NOMO-1 treated with dmso at 0.1 percent for 144 hours (cell line): Measurements from ENCODE around the gene NPAS1.
A peak's percentile ranks its signal among the peaks of the same experiment; 100 is the strongest.

Source experiments
- DNase-seq: peaks from one replicate; lab custom pipeline; 2025; ENCODE audit not compliant: unreplicated experiment; lab: John Stamatoyannopoulos, UW

NPAS1 gene

DNA sequence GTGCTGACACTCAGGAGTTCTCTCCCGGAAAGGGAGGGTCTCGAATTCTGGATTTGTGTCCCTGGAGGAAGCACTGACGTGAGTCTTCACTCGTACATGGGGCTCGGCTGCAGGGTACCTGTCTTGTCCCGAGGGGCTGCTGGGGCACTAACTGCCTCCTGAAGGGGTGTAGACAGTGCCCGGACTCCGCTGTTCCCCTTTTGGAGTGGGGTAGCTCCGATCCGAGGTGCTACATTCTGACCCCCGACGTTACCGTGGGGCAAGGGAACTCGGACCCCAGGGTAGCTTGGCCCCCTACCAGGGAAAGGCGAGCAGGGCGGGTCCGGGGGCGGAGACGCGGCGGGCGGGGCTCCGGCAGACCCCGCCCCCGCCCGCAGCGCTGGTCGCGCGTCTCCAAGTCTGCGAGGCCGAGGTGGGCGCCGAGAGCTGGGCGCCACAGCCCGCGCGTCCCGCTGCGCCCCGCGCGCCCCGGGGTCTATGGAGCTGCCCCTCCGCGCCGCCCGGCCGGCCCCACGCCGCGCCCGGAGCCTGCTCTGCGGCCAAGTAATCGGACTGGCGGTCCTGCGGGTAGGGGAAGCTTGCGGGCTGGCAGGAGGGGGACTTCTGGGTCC is at the start of gene NPAS1:
NPAS1 (plus strand) TSS at position 407 of the 611 bp plus-strand sequence. CDS start 1,211 bp downstream, outside the sequence.
- no peak for DNase-seq

GRCh38 chr19:46970815-46971214 is 48.8 kb upstream of the NPAS1 start:
- DNase-seq = no peak

GRCh38 chr19:46972311-46972710 is 47.3 kb upstream of the NPAS1 start:
- DNase-seq = no peak

GRCh38 chr19:46974181-46974580 is 45.5 kb upstream of the NPAS1 start:
- no peak for DNase-seq

DNA sequence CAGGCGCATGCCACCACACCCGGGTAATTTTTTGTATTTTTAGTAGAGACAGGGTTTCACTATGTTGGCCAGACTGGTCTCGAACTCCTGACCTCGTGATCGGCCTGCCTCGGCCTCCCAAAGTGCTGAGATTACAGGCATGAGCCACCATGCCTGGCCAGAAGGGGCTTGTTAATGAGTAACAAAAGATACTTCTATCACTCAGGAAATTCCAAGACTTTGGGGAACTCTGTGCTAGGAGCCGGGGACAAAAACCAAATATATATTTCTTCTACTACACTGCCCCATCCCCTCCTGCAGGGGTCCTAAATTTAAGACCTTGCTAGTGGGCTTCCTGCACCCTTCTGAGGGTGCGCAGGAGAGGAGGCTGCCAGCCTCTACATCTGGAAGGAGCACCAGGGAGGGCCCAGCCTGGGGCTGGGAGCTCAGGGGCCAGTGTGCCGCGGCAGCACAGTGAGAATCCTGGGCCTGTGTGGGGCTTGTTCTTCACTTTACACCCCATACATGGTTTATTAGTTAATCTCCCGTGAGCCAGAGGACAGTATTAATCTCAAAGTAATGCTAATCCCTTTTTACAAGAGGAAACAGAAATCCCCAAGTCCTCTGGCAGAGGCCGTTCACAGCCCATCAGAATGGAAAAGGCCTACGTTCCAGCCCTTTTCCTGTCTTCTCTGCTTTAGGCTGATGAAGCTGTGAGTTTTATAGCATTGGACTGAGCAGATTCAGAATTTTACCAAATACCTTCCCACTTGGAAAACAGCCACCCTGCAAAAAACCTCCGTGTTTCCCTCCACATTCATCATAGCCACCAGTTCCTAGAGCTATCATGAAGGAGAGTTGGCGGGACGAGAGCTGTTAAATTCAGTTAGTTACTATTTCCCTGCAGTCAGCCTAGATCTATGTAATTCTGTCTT is 44.4 kb upstream of the NPAS1 start:
- DNase-seq = no peak

DNA sequence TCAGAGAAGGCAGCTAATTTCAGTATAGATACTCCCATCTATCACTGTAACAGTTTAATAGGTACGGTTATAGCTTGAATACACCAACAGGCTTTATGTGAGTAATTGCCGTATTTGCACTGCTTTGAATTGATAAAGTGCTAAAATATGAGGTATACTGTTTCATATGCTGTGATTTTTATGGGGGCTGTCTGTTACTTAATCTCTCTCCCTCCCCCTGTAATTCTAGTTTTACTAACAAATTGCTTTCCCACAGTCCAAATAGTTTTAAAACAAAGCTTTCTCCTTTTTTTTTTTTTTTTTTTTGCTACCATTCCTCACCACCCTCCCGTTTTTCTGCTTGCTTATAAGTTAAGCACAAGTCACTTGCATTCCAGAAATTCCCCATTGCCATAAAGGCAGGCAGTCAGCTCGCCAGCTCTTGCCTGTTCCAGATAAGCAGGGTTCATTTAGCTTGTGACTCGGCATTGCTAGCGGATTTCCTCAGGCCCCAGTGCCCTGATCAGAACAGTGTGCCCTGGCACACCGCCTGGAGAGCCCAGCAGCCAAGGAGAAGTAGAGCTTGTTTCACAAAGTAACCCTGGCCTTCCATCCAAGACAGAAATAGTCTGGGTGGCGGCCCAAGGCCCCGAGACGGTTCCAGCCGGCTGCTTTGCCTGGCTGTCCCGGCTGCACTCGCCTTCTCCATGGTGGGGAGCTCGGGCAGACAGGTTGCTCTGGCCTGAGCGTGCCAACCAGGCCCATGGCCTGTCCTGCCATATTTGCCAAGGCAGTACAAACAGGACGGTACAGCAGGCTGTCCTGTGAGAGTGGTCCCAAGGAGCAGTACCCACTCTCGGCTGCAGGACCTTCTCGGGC is 43.5 kb upstream of the NPAS1 start:
- no peak for DNase-seq

GRCh38 chr19:46976845-46977320 is 42.8 kb upstream of the NPAS1 start:
- no peak for DNase-seq

DNA sequence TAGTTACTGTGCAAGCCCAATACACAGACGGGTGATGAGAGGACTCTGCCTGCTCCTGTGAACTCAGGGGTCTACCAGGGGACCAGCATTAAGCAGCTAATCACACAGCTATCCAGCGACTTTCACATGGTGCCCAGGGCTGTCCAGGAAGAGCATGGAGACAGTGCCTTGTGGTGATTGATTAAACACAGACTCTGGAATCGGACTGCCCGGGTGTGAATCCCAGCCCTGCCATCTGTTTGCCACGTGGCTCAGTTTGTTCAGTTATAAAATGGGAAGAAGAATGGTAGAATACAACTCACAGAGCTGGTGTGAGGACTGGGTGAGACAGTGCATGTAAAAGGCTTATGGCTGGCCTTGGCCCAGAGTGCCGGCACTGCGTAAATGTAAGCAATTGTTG is 42.1 kb upstream of the NPAS1 start:
- DNase-seq = no peak

- DNase-seq = no peak
These were observed 41.3 kb upstream of the NPAS1 start for GRCh38 chr19:46978171-46978869.

GRCh38 chr19:46979126-46980105 is 40.2 kb upstream of the NPAS1 start:
- no peak for DNase-seq

DNA sequence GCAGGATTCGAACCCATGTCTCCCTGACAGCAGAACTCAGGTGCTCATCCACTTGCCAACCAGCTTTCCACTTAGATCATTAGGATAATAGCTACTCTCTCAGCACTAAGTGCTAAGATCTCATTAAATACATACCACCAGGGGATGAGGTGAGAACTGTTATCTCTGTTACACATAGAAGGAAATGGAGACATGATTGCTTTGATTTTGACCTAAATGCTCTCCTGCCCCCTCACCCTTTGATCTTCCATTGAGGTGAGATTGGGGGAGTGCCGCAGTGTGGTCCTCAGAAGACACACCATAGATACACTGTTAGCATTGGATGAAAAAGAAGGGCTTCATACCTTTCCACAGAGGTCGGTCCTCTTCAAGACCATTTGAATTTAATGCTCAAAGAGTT is 38.9 kb upstream of the NPAS1 start:
- DNase-seq = no peak

- no peak for DNase-seq
These were observed 38.2 kb upstream of the NPAS1 start for GRCh38 chr19:46981286-46981945.

DNA sequence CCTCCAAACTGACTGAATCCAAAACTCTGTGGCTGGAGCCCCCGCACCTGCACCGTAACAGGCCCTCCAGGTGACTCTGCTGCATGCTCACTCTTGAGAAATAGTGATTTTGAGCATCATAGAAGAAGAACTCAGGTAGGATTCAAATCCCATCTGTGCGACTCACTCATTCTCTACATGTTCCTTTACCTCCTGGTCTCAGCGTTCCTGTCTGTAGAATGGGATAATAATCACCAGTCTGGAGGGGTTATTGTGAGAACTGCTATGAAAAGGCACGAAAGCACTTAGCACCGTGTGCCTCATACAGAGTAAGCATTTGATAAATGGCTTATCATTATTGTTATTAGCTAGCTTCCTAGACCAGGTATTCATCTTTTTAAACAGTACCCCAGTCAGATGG is 36.5 kb upstream of the NPAS1 start:
- DNase-seq = no peak

- DNase-seq = peak; percentile 70
These were observed 35.3 kb upstream of the NPAS1 start for GRCh38 chr19:46984077-46985010.

GRCh38 chr19:46985542-46986415 is 33.9 kb upstream of the NPAS1 start:
- no peak for DNase-seq

DNA sequence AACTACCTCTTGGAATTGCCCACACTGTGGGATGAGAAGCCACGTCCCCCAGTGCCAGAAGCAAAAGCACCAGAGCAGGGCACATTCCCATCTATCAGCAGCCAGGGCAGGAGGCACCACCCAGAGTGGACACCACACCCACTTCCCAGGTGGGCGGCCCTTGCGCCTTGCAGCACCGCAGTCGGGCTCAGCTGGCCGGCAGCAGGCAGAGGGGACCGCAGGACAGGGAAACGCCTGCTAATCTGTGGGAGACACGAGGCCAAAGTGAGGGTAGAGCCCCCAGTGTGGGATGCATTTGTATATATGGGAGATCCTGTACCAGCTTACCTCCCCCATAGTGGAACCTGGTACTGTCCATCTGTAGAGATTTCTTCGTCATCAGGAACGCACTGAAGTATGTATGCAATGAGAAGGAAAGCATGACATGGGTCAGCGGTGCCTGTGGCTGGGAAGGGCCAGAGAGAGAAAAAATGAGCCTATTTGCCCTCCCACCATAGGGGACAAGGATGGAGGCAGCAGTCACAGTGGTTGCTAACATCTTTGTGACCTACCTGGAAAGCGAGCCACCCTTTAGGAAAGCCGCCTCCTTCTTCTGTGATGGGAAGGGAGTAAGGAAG is 30.9 kb upstream of the NPAS1 start:
- DNase-seq = no peak
